AG04449 (cell line): Measurements from ENCODE around the gene POLR1A.

Experiments
- CTCF ChIA-PET: fragments of 350-600 bp; formaldehyde crosslinking; extraction: SDS; loops from one replicate; lab custom pipeline; 2021; ENCODE audit warnings: antibody characterized with exemption; lab: Yijun Ruan, JAX
- POLR2A ChIA-PET: fragments of 400-600, 350-600 bp; formaldehyde crosslinking; extraction: SDS; loops from one replicate; lab custom pipeline; 2020; ENCODE audit warnings: antibody characterized with exemption, inconsistent platforms; lab: Yijun Ruan, JAX
- DNase-seq: peaks from one replicate; pipeline ENCODE4 v3.0.0-alpha.2; 2010; ENCODE audit warnings: low read depth, low spot score
- H3K4me3 ChIP-seq: 2 replicates; pipeline ENCODE4 v1.5.1; 2011; ENCODE audit warnings: low read depth, mild to moderate bottlenecking, control low read depth, low read length
- CTCF ChIP-seq: IDR thresholded peaks from one replicate; pipeline ENCODE4 v1.5.1; 2011; ENCODE audit warnings: mild to moderate bottlenecking, moderate library complexity, low read length, control low read depth, inconsistent platforms; ENCODE audit not compliant: insufficient read depth; ENCODE audit errors: missing control alignments

The POLR1A gene

GRCh38 chr2:86105252-86105968 is at the start of gene POLR1A:
TSS of gene POLR1A (minus strand) at chr2:86105886. CDS start at chr2:86105776, 110 bp downstream.
- peak within 1 kb of the TSS; percentile 84 for H3K4me3 ChIP-seq
- POLR2A ChIA-PET: interaction anchor here (0.8 to 1.8 kb wide), 5 partner anchors 9 to 360 kb away, joined by 3 to 10 read pairs (median 4); no protein-coding TSS in a partner anchor
- CTCF ChIA-PET: interaction anchor here (1.0 to 2.3 kb wide), 4 partner anchors 14 to 278 kb away, joined by 3 to 12 read pairs (median 6); partner anchors contain the start of gene ST3GAL5
- TF ChIP-seq CTCF: no peak
- peak; percentile 76 for DNase-seq

GRCh38 chr2:86150502-86150901 is 44.8 kb upstream of the POLR1A start:
- CTCF ChIA-PET: interaction anchor here (1.5 kb wide), 1 partner anchor 12 kb away, joined by 4 read pairs; no protein-coding TSS in a partner anchor
- no peak for DNase-seq
- H3K4me3 ChIP-seq: no peak overlapping the region
- TF ChIP-seq CTCF: no peak
- POLR2A ChIA-PET: no interaction called here

- no peak for TF ChIP-seq CTCF
- no peak for DNase-seq
- CTCF ChIA-PET: no interaction called here
- POLR2A ChIA-PET: no interaction called here
- H3K4me3 ChIP-seq: no peak overlapping the region
Measured at GRCh38 chr2:86147793-86148192, 42.1 kb upstream of the POLR1A start.

- no peak for TF ChIP-seq CTCF
- no peak overlapping the region for H3K4me3 ChIP-seq
- POLR2A ChIA-PET: no interaction called here
- CTCF ChIA-PET: no interaction called here
- no peak for DNase-seq
Measured at GRCh38 chr2:86143926-86144685, 38.4 kb upstream of the POLR1A start.

- no peak for TF ChIP-seq CTCF
- ChIA-PET POLR2A (no interaction called here), CTCF (no interaction called here)
- no peak overlapping the region for H3K4me3 ChIP-seq
- no peak for DNase-seq
Measured at GRCh38 chr2:86143307-86143706, 37.6 kb upstream of the POLR1A start.
